ENCODE data around the gene SFSWAP.
"Not testable (repeated sequence)": the region's sequence is repeated elsewhere in the genome, so short reads cannot be mapped to it uniquely, and the experiment has no call there.

The SFSWAP gene

GRCh38 chr12:131710464-131711457, at the start of gene SFSWAP:
SFSWAP (plus strand) TSS chr12:131711090; CDS start chr12:131711230, 140 bp downstream.
- DNase-seq, result peak; percentile 82

GRCh38 chr12:131661170-131661985, 49.5 kb upstream of the SFSWAP start:
- not testable (repeated sequence) for DNase-seq

GRCh38 chr12:131661986-131662288, 49.0 kb upstream of the SFSWAP start:
- DNase-seq, result not testable (repeated sequence)

GRCh38 chr12:131662346-131662745, 48.5 kb upstream of the SFSWAP start:
- not testable (repeated sequence) for DNase-seq

GRCh38 chr12:131665666-131666065, 45.2 kb upstream of the SFSWAP start:
- DNase-seq, result not testable (repeated sequence)

GRCh38 chr12:131666486-131666885, 44.4 kb upstream of the SFSWAP start:
- DNase-seq, result not testable (repeated sequence)

GRCh38 chr12:131666978-131667601, 43.8 kb upstream of the SFSWAP start:
- DNase-seq, result not testable (repeated sequence)

- no peak for DNase-seq
Observed at GRCh38 chr12:131671276-131671675, 39.6 kb upstream of the SFSWAP start.

GRCh38 chr12:131671871-131672270, 39.0 kb upstream of the SFSWAP start:
- no peak for DNase-seq

- DNase-seq, result no peak
Observed at GRCh38 chr12:131672311-131672940, 38.5 kb upstream of the SFSWAP start.

GRCh38 chr12:131672941-131673887, 37.7 kb upstream of the SFSWAP start:
- DNase-seq, result no peak

GRCh38 chr12:131673888-131674257, 37.0 kb upstream of the SFSWAP start:
- no peak for DNase-seq

- DNase-seq, result no peak
Observed at GRCh38 chr12:131674373-131674772, 36.5 kb upstream of the SFSWAP start.

GRCh38 chr12:131675126-131676080, 35.5 kb upstream of the SFSWAP start:
- DNase-seq, result no peak

- DNase-seq, result no peak
Observed at GRCh38 chr12:131676544-131676943, 34.3 kb upstream of the SFSWAP start.

GRCh38 chr12:131677067-131677466, 33.8 kb upstream of the SFSWAP start:
- DNase-seq, result not testable (repeated sequence)

GRCh38 chr12:131677699-131678098, 33.2 kb upstream of the SFSWAP start:
- no peak for DNase-seq

- DNase-seq, result not testable (repeated sequence)
Observed at GRCh38 chr12:131678389-131679181, 32.3 kb upstream of the SFSWAP start.

- not testable (repeated sequence) for DNase-seq
Observed at GRCh38 chr12:131679186-131679585, 31.7 kb upstream of the SFSWAP start.

Measured in activated CD4-positive, alpha-beta T cell treated with anti-CD3 and anti-CD28 coated beads for 48 hours (primary cell).